ENCODE measurements around the gene ZNF544.

GRCh38 chr19:58304748-58305064, 76.0 kb downstream of the ZNF544 start:
- TF ChIP-seq CTCF (conservative IDR thresholded peaks at IDR 0.05; ENCODE audit: low read depth, low read length) (no peak), EZH2 (IDR thresholded peaks at IDR 0.05; ENCODE audit: borderline replicate concordance, low read depth, low read length, poor library complexity, severe bottlenecking) (no peak)
